Smooth muscle cell (in vitro differentiated cells): ENCODE measurements around the gene ARSJ. TPM values are rescaled to one million over a fixed set of nuclear protein-coding genes. Genes with fewer than 3 reads are reported as not detected.

Source experiments
- DNase-seq: peaks from one replicate; lab custom pipeline; 2025; ENCODE audit not compliant: unreplicated experiment; lab: John Stamatoyannopoulos, UW
- H2AFZ ChIP-seq: fragments of 200-600 bp; sonication (generic); 2 replicates; pipeline ENCODE4 v1.6.0; 2016; ENCODE audit warnings: antibody characterized with exemption, low read depth, mild to moderate bottlenecking
- H3F3A ChIP-seq: fragments of 200-600 bp; sonication (generic); 2 replicates; pipeline ENCODE4 v1.6.0; 2017; ENCODE audit warnings: antibody characterized with exemption, low read depth
- H3K27ac ChIP-seq: fragments of 200-600 bp; sonication (generic); 2 replicates; pipeline ENCODE4 v1.5.1; 2016; ENCODE audit warnings: low read depth, mild to moderate bottlenecking
- H3K27me3 ChIP-seq: fragments of 200-600 bp; sonication (generic); 2 replicates; pipeline ENCODE4 v1.6.1; 2016; ENCODE audit warnings: low read depth, mild to moderate bottlenecking
- H3K36me3 ChIP-seq: fragments of 200-600 bp; sonication (generic); 2 replicates; pipeline ENCODE4 v1.5.1; 2016; ENCODE audit warnings: low read depth
- H3K4me1 ChIP-seq: fragments of 200-600 bp; sonication (generic); 2 replicates; pipeline ENCODE4 v1.5.1; 2016; ENCODE audit warnings: low read depth
- H3K4me2 ChIP-seq: fragments of 200-600 bp; sonication (generic); 2 replicates; pipeline ENCODE4 v1.6.0; 2016; ENCODE audit warnings: mild to moderate bottlenecking
- H3K4me3 ChIP-seq: fragments of 200-600 bp; sonication (generic); 2 replicates; pipeline ENCODE4 v1.5.1; 2016; ENCODE audit warnings: mild to moderate bottlenecking
- H3K79me2 ChIP-seq: fragments of 200-600 bp; sonication (generic); 2 replicates; pipeline ENCODE4 v1.6.0; 2016; ENCODE audit warnings: low read depth, mild to moderate bottlenecking
- H3K9ac ChIP-seq: fragments of 200-600 bp; sonication (generic); 2 replicates; pipeline ENCODE4 v1.6.0; 2016; ENCODE audit warnings: low read depth
- H3K9me3 ChIP-seq: fragments of 200-600 bp; sonication (generic); replicated peaks from 2 replicates; pipeline ENCODE4 v1.5.1; 2016; ENCODE audit warnings: low read depth
- H4K20me1 ChIP-seq: fragments of 200-600 bp; sonication (generic); 2 replicates; pipeline ENCODE4 v1.6.0; 2016; ENCODE audit warnings: low read depth
- WGBS: methylation state at CpG from one replicate; pipeline ENCODE4 v1.1.7; 2016; ENCODE audit warnings: low lambda C conversion rate; 5-methylcytosine and 5-hydroxymethylcytosine counted together
- polyA plus RNA-seq: library from polyadenylated mRNA; unstranded; fragments of >200 nt; fragmentation: Nextera tagmentation; extraction: Ambion mirVana; gene quantifications from 2 replicates; pipeline ENCODE4 v1.2.1, GENCODE V29; 2016
- total RNA-seq: library from RNA; depleted of rRNA; stranded (reverse); fragments of >200 nt; gene quantifications from 2 replicates; pipeline ENCODE4 v1.2.3, GENCODE V29; 2014
- TF ChIP-seq, protein P1 (sequence below): fragments of 200-600 bp; sonication (generic); IDR thresholded peaks from 2 replicates; pipeline ENCODE4 v1.5.1; 2017; ENCODE audit warnings: borderline replicate concordance, mild to moderate bottlenecking, antibody characterized with exemption; ENCODE audit not compliant: insufficient read depth, poor library complexity, severe bottlenecking

ARSJ gene
- total and polyA plus RNA-seq, 2 experiments from 2014 or later, result 7.9 to 8.8 TPM

GRCh38 chr4:113878668-113879067, 100.8 kb downstream of the ARSJ start:
- Histone ChIP-seq H3K27ac (peak overlapping the region; percentile 33), H3K4me1 (peaks cover 8% of the 10 kb centered on the region), H3K9me3 (no peaks in the 10 kb centered on the region), H3K4me2 (no peak overlapping the region), H4K20me1 (no peaks in the 10 kb centered on the region), H2AFZ (no peak overlapping the region), H3K9ac (no peak overlapping the region), H3F3A (no peaks in the 10 kb centered on the region), H3K36me3 (no peaks in the 10 kb centered on the region), H3K4me3 (no peak overlapping the region), H3K79me2 (no peaks in the 10 kb centered on the region), H3K27me3 (no peaks in the 10 kb centered on the region)
- WGBS, result 10% methylated on average over 3 of the region's 3 CpGs
- no peak for DNase-seq
- TF ChIP-seq, protein P1, sequence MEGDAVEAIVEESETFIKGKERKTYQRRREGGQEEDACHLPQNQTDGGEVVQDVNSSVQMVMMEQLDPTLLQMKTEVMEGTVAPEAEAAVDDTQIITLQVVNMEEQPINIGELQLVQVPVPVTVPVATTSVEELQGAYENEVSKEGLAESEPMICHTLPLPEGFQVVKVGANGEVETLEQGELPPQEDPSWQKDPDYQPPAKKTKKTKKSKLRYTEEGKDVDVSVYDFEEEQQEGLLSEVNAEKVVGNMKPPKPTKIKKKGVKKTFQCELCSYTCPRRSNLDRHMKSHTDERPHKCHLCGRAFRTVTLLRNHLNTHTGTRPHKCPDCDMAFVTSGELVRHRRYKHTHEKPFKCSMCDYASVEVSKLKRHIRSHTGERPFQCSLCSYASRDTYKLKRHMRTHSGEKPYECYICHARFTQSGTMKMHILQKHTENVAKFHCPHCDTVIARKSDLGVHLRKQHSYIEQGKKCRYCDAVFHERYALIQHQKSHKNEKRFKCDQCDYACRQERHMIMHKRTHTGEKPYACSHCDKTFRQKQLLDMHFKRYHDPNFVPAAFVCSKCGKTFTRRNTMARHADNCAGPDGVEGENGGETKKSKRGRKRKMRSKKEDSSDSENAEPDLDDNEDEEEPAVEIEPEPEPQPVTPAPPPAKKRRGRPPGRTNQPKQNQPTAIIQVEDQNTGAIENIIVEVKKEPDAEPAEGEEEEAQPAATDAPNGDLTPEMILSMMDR, result peak; percentile 40

DNA sequence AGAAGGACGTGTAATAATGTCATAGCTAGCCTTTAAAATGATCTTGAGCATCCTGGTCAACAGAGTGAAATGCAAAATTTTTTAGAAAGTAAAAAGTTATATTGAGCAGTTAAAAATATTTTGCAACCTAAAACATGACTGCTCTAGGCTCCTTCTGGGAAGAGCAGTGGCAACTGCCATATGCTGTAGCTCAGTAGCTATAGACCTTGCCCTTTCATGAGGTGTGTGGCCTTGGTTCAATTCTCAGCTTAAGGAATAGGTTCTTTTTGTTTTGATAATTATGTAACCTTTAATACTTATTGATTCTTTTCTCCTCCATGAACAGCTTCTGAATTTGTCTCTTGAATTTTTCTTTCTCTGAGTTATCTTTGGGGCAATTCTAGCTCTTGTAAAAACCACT, 105.0 kb downstream of the ARSJ start:
- no peak for DNase-seq
- Histone ChIP-seq H3K79me2 (no peaks in the 10 kb centered on the region), H3F3A (no peaks in the 10 kb centered on the region), H3K9ac (no peak overlapping the region), H3K36me3 (no peaks in the 10 kb centered on the region), H3K27me3 (no peaks in the 10 kb centered on the region), H3K27ac (no peak overlapping the region), H2AFZ (no peak overlapping the region), H3K4me3 (no peak overlapping the region), H3K4me2 (no peak overlapping the region), H3K9me3 (no peaks in the 10 kb centered on the region), H3K4me1 (peaks cover 8% of the 10 kb centered on the region), H4K20me1 (no peaks in the 10 kb centered on the region)
- 86% methylated on average over 1 of the region's 1 CpG for WGBS
- TF ChIP-seq, protein P1, result no peak

GRCh38 chr4:113873508-113873907, 105.9 kb downstream of the ARSJ start:
- Histone ChIP-seq H3K27ac (no peak overlapping the region), H3K27me3 (no peaks in the 10 kb centered on the region), H2AFZ (no peak overlapping the region), H3K9ac (no peak overlapping the region), H4K20me1 (no peaks in the 10 kb centered on the region), H3K79me2 (no peaks in the 10 kb centered on the region), H3K4me1 (peaks cover 3% of the 10 kb centered on the region), H3K9me3 (no peaks in the 10 kb centered on the region), H3F3A (no peaks in the 10 kb centered on the region), H3K4me3 (no peak overlapping the region), H3K36me3 (no peaks in the 10 kb centered on the region), H3K4me2 (no peak overlapping the region)
- DNase-seq, result no peak
- TF ChIP-seq, protein P1, result no peak

- Histone ChIP-seq H3K4me1 (no peaks in the 10 kb centered on the region), H2AFZ (no peak overlapping the region)
- no peak for DNase-seq
These were observed 106.8 kb downstream of the ARSJ start for GRCh38 chr4:113872426-113873260.

More at GRCh38 chr4:113872426-113873260, 106.8 kb downstream of the ARSJ start:
- Histone ChIP-seq H3K9me3 (no peaks in the 10 kb centered on the region), H3K27ac (no peak overlapping the region), H3F3A (no peaks in the 10 kb centered on the region), H3K27me3 (no peaks in the 10 kb centered on the region), H3K4me3 (no peak overlapping the region), H3K9ac (no peak overlapping the region), H4K20me1 (no peaks in the 10 kb centered on the region), H3K4me2 (no peak overlapping the region), H3K79me2 (no peaks in the 10 kb centered on the region), H3K36me3 (no peaks in the 10 kb centered on the region)
- TF ChIP-seq, protein P1, result no peak
- 85% methylated on average over 5 of the region's 5 CpGs for WGBS
